Duodenal mucosa (tissue), 2 donors: ENCODE results near the gene TLL2.

Source experiments
- H3K27ac ChIP-seq: one replicate; pipeline ENCODE4 v1.7.0; 2013; ENCODE audit warnings: low read depth, low read length
- H3K27me3 ChIP-seq, 2 donors: one replicate each; pipeline ENCODE4 v1.7.0; 2013; ENCODE audit warnings: low read length in 2 of 2, control low read depth in 1 of 2; ENCODE audit not compliant: insufficient read depth in 2 of 2, control insufficient read depth in 1 of 2
- H3K36me3 ChIP-seq, 2 donors: one replicate each; pipeline ENCODE4 v1.7.0; 2013; ENCODE audit warnings: low read length in 2 of 2, control low read depth in 1 of 2; ENCODE audit not compliant: insufficient read depth in 2 of 2, control insufficient read depth in 1 of 2
- H3K4me1 ChIP-seq, 2 donors: one replicate each; pipeline ENCODE4 v1.7.0; 2013; ENCODE audit warnings: low read length in 2 of 2, control low read depth in 1 of 2; ENCODE audit not compliant: insufficient read depth in 2 of 2, control insufficient read depth in 1 of 2
- H3K4me3 ChIP-seq, 2 donors: one replicate each; pipeline ENCODE4 v1.7.0; 2013; ENCODE audit warnings: low read length in 2 of 2, low read depth in 1 of 2
- H3K9ac ChIP-seq, 2 donors: one replicate each; pipeline ENCODE4 v1.7.0; 2013; ENCODE audit warnings: low read length in 2 of 2, low read depth in 1 of 2
- H3K9me3 ChIP-seq, 2 donors: one replicate each; pipeline ENCODE4 v1.7.0; 2013; ENCODE audit warnings: low read length in 2 of 2, control low read depth in 1 of 2; ENCODE audit not compliant: control insufficient read depth in 1 of 2

The TLL2 gene

GRCh38 chr10:96345222-96345621, 168.5 kb downstream of the TLL2 start:
- Histone ChIP-seq H3K4me1 (no peaks in the 10 kb centered on the region), H3K27ac (no peak overlapping the region), H3K9ac (no peak overlapping the region), H3K4me3 (no peak overlapping the region), H3K36me3 (no peaks in the 10 kb centered on the region), H3K9me3 (peaks cover 0 to 7% of the 10 kb centered on the region in 2 donors), H3K27me3 (no peaks in the 10 kb centered on the region)

GRCh38 chr10:96344178-96344577, 169.5 kb downstream of the TLL2 start:
- Histone ChIP-seq H3K9me3 (peaks cover 0 to 7% of the 10 kb centered on the region in 2 donors), H3K36me3 (no peaks in the 10 kb centered on the region), H3K27me3 (no peaks in the 10 kb centered on the region), H3K27ac (no peak overlapping the region), H3K4me3 (no peak overlapping the region), H3K9ac (no peak overlapping the region), H3K4me1 (no peaks in the 10 kb centered on the region)

DNA sequence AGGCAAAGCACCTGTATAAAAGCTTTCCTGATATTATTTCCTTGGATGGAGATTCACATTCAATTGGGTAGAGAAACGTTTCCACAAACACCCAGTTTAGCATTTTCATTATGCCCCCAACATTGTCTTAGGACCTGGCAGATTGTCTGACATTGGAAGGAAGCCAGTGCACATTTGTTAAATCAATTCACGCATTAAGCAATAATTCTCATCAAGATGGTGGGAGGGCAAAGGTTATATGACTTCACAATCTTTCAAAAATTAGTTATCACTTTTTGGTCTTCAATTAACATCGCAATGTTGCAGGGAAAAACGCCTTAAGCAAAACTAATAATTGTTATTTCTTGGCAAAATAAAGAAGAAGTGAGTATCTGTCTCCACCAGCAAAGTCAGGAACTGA, 171.3 kb downstream of the TLL2 start:
- no peak overlapping the region for H3K4me3 ChIP-seq
- peaks cover 0 to 7% of the 10 kb centered on the region in 2 donors for H3K9me3 ChIP-seq
- no peaks in the 10 kb centered on the region for H3K27me3 ChIP-seq
- H3K36me3 ChIP-seq, result no peaks in the 10 kb centered on the region
- H3K4me1 ChIP-seq, result no peaks in the 10 kb centered on the region
- H3K9ac ChIP-seq, result no peak overlapping the region
- no peak overlapping the region for H3K27ac ChIP-seq

DNA sequence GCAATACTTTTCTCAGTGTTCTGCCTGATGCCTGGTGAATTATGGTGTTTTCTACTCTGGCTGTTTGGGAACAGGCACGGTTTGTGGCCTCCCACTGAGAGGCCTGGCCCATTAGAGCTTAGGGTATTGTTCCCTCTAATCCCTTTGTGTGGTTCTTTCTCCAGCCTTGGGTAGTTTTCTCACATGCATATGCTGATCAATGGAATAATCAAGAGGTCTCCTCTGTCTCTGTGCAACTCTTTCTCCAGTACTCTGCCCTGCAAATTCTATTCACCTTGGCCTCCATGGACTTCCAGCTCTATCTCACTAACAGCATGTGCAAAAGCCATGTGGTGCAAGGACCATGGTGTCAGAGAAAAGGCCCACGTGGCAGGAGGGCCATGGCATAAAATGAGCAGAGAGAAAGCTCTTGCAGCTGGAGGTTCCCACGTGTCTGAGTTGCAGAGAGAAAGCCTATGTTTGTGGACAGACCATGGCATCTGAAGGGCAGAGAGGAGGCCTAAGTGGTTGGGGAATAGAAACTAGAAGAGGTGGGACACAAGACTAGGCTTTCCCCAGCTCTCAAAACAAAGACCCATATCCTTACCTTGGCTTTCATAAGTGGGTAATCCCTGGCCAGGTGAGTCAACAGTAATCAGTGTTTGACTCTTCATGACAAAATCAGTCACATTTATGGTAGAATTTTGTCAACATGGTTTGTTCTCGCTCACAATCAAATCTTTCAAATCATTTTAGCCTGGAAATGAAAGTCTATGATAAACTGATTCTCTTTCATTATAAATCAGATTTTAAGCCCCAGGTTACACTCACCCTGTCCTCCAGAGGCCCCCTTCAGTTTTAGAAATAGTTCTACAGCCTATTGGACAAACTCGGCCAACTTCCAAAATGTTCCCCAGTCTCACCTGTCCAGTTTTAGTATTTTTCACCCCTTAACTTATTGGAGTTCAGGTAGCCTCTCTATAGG, 172.2 kb downstream of the TLL2 start:
- H3K36me3 ChIP-seq, result no peaks in the 10 kb centered on the region
- no peak overlapping the region for H3K4me3 ChIP-seq
- H3K9me3 ChIP-seq, result peaks cover 0 to 7% of the 10 kb centered on the region in 2 donors
- H3K9ac ChIP-seq, result no peak overlapping the region
- no peak overlapping the region for H3K27ac ChIP-seq
- no peaks in the 10 kb centered on the region for H3K4me1 ChIP-seq
- H3K27me3 ChIP-seq, result no peaks in the 10 kb centered on the region

GRCh38 chr10:96339956-96340904, 173.5 kb downstream of the TLL2 start:
- no peak overlapping the region for H3K4me3 ChIP-seq
- H3K36me3 ChIP-seq, result no peaks in the 10 kb centered on the region
- H3K9me3 ChIP-seq, result no peaks in the 10 kb centered on the region
- H3K9ac ChIP-seq, result no peak overlapping the region
- H3K27ac ChIP-seq, result no peak overlapping the region
- peaks cover 0 to 2% of the 10 kb centered on the region in 2 donors for H3K27me3 ChIP-seq
- H3K4me1 ChIP-seq, result no peaks in the 10 kb centered on the region

- Histone ChIP-seq H3K36me3 (no peaks in the 10 kb centered on the region), H3K9me3 (no peaks in the 10 kb centered on the region), H3K27me3 (peaks cover 0 to 7% of the 10 kb centered on the region in 2 donors), H3K9ac (no peak overlapping the region), H3K27ac (no peak overlapping the region), H3K4me1 (no peaks in the 10 kb centered on the region), H3K4me3 (no peak overlapping the region)
Measured at GRCh38 chr10:96339383-96339782, 174.3 kb downstream of the TLL2 start.

GRCh38 chr10:96338279-96338925, 175.3 kb downstream of the TLL2 start:
- peaks cover 0 to 7% of the 10 kb centered on the region in 2 donors for H3K27me3 ChIP-seq
- no peak overlapping the region for H3K27ac ChIP-seq
- no peaks in the 10 kb centered on the region for H3K36me3 ChIP-seq
- no peaks in the 10 kb centered on the region for H3K9me3 ChIP-seq
- no peak overlapping the region for H3K4me3 ChIP-seq
- H3K9ac ChIP-seq, result no peak overlapping the region
- no peaks in the 10 kb centered on the region for H3K4me1 ChIP-seq

- Histone ChIP-seq H3K27me3 (peaks cover 0 to 7% of the 10 kb centered on the region in 2 donors), H3K9ac (no peak overlapping the region), H3K4me3 (no peak overlapping the region), H3K4me1 (no peaks in the 10 kb centered on the region), H3K36me3 (no peaks in the 10 kb centered on the region), H3K9me3 (no peaks in the 10 kb centered on the region), H3K27ac (no peak overlapping the region)
Measured at GRCh38 chr10:96337106-96337505, 176.6 kb downstream of the TLL2 start.

DNA sequence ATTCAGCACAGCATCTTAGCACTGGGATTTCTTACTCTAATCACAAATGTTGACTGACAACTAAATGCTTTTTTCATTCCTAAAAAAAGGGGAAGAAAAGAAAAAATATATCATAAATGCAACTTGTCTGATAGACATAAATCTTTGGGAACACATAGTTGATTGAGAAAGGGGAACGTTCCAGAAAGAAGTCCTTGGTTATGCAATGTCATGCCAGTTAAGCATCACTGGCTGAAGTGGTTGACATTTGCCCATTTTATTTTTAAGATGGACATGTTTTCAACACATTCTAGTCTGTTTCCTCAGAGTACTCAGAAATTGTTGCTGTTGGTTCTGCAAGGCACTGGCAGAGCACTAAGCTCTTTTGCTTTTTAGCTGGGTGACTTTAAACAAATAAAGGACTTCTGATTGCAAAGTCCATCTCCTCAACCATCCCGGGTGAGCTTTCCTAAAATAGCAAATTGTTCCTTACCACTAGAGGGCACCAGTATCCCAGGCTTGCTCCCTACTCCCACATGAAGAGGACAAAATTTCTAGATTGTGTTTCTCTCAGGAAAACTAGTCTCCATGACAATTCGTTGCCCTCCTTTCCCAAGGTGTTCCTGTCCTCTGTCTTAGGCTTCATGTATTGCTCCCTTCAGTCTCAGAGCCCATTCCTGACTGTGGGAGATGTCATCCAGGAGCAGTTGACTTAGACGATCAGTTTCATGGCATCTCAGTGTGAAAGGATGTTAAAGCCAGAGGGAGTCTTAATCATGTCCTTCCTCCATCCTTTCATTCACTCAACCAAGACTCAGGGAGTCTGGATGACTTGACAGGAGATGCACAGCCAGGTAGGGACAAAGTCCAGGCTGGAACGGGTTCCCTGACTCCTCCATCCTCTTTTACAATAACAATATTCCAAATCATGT, 178.9 kb downstream of the TLL2 start:
- no peaks in the 10 kb centered on the region for H3K36me3 ChIP-seq
- no peaks in the 10 kb centered on the region for H3K4me1 ChIP-seq
- no peak overlapping the region for H3K27ac ChIP-seq
- peaks cover 0 to 7% of the 10 kb centered on the region in 2 donors for H3K27me3 ChIP-seq
- no peak overlapping the region for H3K9ac ChIP-seq
- no peaks in the 10 kb centered on the region for H3K9me3 ChIP-seq
- H3K4me3 ChIP-seq, result no peak overlapping the region
